SK-N-SH treated with all-trans-retinoic acid at 6 μM for 48 hours (cell line): ENCODE data around the gene IPP.

Experiments used
- ATAC-seq: fragments of 200-7000 bp; cut with Tn5 transposase; 3 replicates; pipeline ENCODE4 v1.9.1; 2020; ENCODE audit warnings: mild to moderate bottlenecking, moderate library complexity
- ARNTL ChIP-seq: fragments of 450-650 bp; formaldehyde crosslinking; IDR thresholded peaks from 2 replicates; pipeline ENCODE4 v1.5.0; 2020; ENCODE audit warnings: low read depth, mild to moderate bottlenecking, moderate library complexity, borderline replicate concordance
- BACH2 ChIP-seq: fragments of 250-450 bp; sonication (Bioruptor Pico); IDR thresholded peaks from 2 replicates; pipeline ENCODE4 v1.9.0; 2021; ENCODE audit warnings: mild to moderate bottlenecking, borderline replicate concordance
- CSDC2 ChIP-seq: fragments of 250-450 bp; sonication (Bioruptor Pico); IDR thresholded peaks from 2 replicates; pipeline ENCODE4 v1.5.0; 2020; ENCODE audit warnings: mild to moderate bottlenecking, moderate library complexity
- ESRRG ChIP-seq: fragments of 250-450 bp; sonication (Bioruptor Pico); IDR thresholded peaks from 2 replicates; pipeline ENCODE4 v1.6.1; 2021; ENCODE audit warnings: mild to moderate bottlenecking
- GLIS3 ChIP-seq: fragments of 250-450 bp; sonication (Bioruptor Pico); IDR thresholded peaks from 2 replicates; pipeline ENCODE4 v1.5.0; 2020; ENCODE audit warnings: mild to moderate bottlenecking, moderate library complexity
- ISL1 ChIP-seq: fragments of 250-450 bp; sonication (Bioruptor Pico); IDR thresholded peaks from 2 replicates; pipeline ENCODE4 v2.1.2; 2022; ENCODE audit warnings: mild to moderate bottlenecking, moderate library complexity
- OSR1 ChIP-seq: fragments of 250-450 bp; sonication (Bioruptor Pico); IDR thresholded peaks from 2 replicates; pipeline ENCODE4 v1.8.0; 2022; ENCODE audit warnings: moderate library complexity, mild to moderate bottlenecking, inconsistent platforms
- RARB ChIP-seq: fragments of 250-450 bp; sonication (Bioruptor Pico); IDR thresholded peaks from 2 replicates; pipeline ENCODE4 v1.8.0; 2021; ENCODE audit warnings: mild to moderate bottlenecking, moderate library complexity
- TCF4 ChIP-seq: fragments of 250-450 bp; sonication (Bioruptor Pico); IDR thresholded peaks from 2 replicates; pipeline ENCODE4 v1.8.0; 2021; ENCODE audit warnings: mild to moderate bottlenecking, moderate library complexity, borderline replicate concordance
- TOX ChIP-seq: fragments of 250-450 bp; sonication (Bioruptor Pico); IDR thresholded peaks from 2 replicates; pipeline ENCODE4 v1.8.0; 2021; ENCODE audit warnings: mild to moderate bottlenecking, moderate library complexity, borderline replicate concordance
- ZC3H10 ChIP-seq: fragments of 250-450 bp; sonication (Bioruptor Pico); IDR thresholded peaks from 2 replicates; pipeline ENCODE4 v1.5.1; 2021; ENCODE audit warnings: mild to moderate bottlenecking, moderate library complexity
- ZFP3 ChIP-seq: fragments of 250-450 bp; sonication (Bioruptor Pico); IDR thresholded peaks from 2 replicates; pipeline ENCODE4 v1.5.0; 2020; ENCODE audit warnings: mild to moderate bottlenecking, moderate library complexity
- ZFP30 ChIP-seq: fragments of 450-650 bp; formaldehyde crosslinking; IDR thresholded peaks from 2 replicates; pipeline ENCODE4 v1.5.0; 2022; ENCODE audit warnings: mild to moderate bottlenecking, moderate library complexity
- ZNF565 ChIP-seq: fragments of 450-650 bp; formaldehyde crosslinking; conservative IDR thresholded peaks from 2 replicates; pipeline ENCODE4 v1.5.0; 2020; ENCODE audit warnings: low read depth, mild to moderate bottlenecking, moderate library complexity
- ZNF70 ChIP-seq: fragments of 450-650 bp; formaldehyde crosslinking; IDR thresholded peaks from 2 replicates; pipeline ENCODE4 v1.5.0; 2020; ENCODE audit warnings: mild to moderate bottlenecking, moderate library complexity
- ZNF8 ChIP-seq: fragments of 450-650 bp; formaldehyde crosslinking; IDR thresholded peaks from 2 replicates; pipeline ENCODE4 v1.5.0; 2020; ENCODE audit warnings: mild to moderate bottlenecking, moderate library complexity
- TF ChIP-seq, protein P1 (sequence below): fragments of 250-450 bp; sonication (Bioruptor Pico); IDR thresholded peaks from 2 replicates; pipeline ENCODE4 v1.8.0; 2020; ENCODE audit warnings: mild to moderate bottlenecking, moderate library complexity, borderline replicate concordance
- TF ChIP-seq, protein P2 (sequence below): fragments of 250-450 bp; sonication (Bioruptor Pico); IDR thresholded peaks from 2 replicates; pipeline ENCODE4 v1.5.1; 2020; ENCODE audit warnings: low read depth, mild to moderate bottlenecking, moderate library complexity
- TF ChIP-seq, protein P3 (sequence below): fragments of 250-450 bp; sonication (Bioruptor Pico); IDR thresholded peaks from 2 replicates; pipeline ENCODE4 v1.8.0; 2021; ENCODE audit warnings: low read depth, mild to moderate bottlenecking, moderate library complexity, borderline replicate concordance
- TF ChIP-seq, protein P4 (sequence below): fragments of 250-450 bp; sonication (Bioruptor Pico); IDR thresholded peaks from 2 replicates; pipeline ENCODE4 v1.5.0; 2020; ENCODE audit warnings: mild to moderate bottlenecking, moderate library complexity
- TF ChIP-seq, protein P5 (sequence below): fragments of 250-450 bp; sonication (Bioruptor Pico); IDR thresholded peaks from 2 replicates; pipeline ENCODE4 v1.5.1; 2021; ENCODE audit warnings: mild to moderate bottlenecking, moderate library complexity

Gene IPP

DNA sequence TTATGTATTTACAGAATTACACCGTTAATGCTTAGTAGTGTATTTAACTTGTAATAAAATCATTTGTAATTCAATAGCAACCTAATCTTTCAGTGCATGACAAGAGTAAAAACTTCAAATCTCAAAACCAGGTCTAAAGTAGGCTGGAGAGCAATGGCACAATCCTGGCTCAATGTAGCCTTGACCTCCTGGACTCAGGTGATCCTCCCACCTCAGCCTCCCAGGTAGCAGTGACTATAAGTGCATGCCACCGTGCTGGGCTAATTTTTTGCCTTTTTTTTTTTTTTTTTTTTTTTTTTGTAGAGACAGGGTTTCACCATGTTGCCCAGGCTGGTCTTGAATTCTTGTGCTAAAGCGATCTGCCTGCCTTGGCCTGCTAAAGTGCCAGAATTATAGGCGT lies 11.3 kb downstream of the IPP start (continued):
- TF ChIP-seq ZNF70 (CRISPR knock-in tag) (no peak), TOX (CRISPR knock-in tag) (no peak), OSR1 (CRISPR knock-in tag) (no peak), GLIS3 (CRISPR knock-in tag) (no peak)
- TF ChIP-seq, protein P1, sequence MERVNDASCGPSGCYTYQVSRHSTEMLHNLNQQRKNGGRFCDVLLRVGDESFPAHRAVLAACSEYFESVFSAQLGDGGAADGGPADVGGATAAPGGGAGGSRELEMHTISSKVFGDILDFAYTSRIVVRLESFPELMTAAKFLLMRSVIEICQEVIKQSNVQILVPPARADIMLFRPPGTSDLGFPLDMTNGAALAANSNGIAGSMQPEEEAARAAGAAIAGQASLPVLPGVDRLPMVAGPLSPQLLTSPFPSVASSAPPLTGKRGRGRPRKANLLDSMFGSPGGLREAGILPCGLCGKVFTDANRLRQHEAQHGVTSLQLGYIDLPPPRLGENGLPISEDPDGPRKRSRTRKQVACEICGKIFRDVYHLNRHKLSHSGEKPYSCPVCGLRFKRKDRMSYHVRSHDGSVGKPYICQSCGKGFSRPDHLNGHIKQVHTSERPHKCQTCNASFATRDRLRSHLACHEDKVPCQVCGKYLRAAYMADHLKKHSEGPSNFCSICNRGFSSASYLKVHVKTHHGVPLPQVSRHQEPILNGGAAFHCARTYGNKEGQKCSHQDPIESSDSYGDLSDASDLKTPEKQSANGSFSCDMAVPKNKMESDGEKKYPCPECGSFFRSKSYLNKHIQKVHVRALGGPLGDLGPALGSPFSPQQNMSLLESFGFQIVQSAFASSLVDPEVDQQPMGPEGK, result no peak

DNA sequence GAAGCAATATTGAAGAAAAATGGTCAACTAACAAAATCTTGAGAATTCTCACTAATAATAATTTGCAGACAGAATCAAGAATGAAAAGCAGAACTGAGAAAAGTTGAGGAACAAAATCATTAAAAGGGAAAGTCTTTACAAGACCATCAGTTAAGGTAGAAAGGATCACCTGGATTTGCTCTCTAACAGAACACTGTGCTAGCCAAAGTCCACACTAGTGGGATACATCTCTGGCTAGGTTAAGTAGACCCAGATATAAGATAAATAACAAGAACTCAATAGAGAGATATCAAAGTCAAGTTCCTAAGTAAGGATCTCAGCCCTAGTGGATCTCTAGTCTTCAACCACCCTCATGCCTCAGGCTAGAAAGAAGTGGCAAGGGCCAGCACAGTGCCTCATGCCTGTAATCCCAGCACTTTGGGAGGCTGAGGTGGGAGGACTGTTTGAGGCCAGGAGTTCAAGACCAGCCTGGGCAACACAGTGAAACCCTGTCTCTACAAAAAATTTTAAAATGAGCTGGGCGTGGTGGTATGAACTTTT lies 19.6 kb downstream of the IPP start:
- TF ChIP-seq BACH2 (CRISPR knock-in tag) (no peak), RARB (CRISPR knock-in tag) (no peak), ZNF565 (no peak), ARNTL (CRISPR knock-in tag) (no peak), ZFP30 (CRISPR knock-in tag) (no peak), ZC3H10 (no peak), CSDC2 (CRISPR knock-in tag) (no peak), TCF4 (CRISPR knock-in tag) (no peak), ESRRG (CRISPR knock-in tag) (no peak), ZFP3 (no peak), ZNF8 (CRISPR knock-in tag) (no peak), ISL1 (CRISPR knock-in tag) (no peak), ZNF70 (CRISPR knock-in tag) (no peak), GLIS3 (CRISPR knock-in tag) (no peak), OSR1 (CRISPR knock-in tag) (no peak)
- TF ChIP-seq, protein P2, sequence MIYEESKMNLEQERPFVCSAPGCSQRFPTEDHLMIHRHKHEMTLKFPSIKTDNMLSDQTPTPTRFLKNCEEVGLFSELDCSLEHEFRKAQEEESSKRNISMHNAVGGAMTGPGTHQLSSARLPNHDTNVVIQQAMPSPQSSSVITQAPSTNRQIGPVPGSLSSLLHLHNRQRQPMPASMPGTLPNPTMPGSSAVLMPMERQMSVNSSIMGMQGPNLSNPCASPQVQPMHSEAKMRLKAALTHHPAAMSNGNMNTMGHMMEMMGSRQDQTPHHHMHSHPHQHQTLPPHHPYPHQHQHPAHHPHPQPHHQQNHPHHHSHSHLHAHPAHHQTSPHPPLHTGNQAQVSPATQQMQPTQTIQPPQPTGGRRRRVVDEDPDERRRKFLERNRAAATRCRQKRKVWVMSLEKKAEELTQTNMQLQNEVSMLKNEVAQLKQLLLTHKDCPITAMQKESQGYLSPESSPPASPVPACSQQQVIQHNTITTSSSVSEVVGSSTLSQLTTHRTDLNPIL, result no peak
- TF ChIP-seq, protein P3, sequence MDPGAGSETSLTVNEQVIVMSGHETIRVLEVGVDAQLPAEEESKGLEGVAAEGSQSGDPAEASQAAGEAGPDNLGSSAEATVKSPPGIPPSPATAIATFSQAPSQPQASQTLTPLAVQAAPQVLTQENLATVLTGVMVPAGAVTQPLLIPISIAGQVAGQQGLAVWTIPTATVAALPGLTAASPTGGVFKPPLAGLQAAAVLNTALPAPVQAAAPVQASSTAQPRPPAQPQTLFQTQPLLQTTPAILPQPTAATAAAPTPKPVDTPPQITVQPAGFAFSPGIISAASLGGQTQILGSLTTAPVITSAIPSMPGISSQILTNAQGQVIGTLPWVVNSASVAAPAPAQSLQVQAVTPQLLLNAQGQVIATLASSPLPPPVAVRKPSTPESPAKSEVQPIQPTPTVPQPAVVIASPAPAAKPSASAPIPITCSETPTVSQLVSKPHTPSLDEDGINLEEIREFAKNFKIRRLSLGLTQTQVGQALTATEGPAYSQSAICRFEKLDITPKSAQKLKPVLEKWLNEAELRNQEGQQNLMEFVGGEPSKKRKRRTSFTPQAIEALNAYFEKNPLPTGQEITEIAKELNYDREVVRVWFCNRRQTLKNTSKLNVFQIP (CRISPR knock-in tag), result no peak
- TF ChIP-seq, protein P1, result no peak
- TF ChIP-seq, protein P4, sequence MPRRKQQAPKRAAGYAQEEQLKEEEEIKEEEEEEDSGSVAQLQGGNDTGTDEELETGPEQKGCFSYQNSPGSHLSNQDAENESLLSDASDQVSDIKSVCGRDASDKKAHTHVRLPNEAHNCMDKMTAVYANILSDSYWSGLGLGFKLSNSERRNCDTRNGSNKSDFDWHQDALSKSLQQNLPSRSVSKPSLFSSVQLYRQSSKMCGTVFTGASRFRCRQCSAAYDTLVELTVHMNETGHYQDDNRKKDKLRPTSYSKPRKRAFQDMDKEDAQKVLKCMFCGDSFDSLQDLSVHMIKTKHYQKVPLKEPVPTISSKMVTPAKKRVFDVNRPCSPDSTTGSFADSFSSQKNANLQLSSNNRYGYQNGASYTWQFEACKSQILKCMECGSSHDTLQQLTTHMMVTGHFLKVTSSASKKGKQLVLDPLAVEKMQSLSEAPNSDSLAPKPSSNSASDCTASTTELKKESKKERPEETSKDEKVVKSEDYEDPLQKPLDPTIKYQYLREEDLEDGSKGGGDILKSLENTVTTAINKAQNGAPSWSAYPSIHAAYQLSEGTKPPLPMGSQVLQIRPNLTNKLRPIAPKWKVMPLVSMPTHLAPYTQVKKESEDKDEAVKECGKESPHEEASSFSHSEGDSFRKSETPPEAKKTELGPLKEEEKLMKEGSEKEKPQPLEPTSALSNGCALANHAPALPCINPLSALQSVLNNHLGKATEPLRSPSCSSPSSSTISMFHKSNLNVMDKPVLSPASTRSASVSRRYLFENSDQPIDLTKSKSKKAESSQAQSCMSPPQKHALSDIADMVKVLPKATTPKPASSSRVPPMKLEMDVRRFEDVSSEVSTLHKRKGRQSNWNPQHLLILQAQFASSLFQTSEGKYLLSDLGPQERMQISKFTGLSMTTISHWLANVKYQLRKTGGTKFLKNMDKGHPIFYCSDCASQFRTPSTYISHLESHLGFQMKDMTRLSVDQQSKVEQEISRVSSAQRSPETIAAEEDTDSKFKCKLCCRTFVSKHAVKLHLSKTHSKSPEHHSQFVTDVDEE, result no peak
- TF ChIP-seq, protein P5, sequence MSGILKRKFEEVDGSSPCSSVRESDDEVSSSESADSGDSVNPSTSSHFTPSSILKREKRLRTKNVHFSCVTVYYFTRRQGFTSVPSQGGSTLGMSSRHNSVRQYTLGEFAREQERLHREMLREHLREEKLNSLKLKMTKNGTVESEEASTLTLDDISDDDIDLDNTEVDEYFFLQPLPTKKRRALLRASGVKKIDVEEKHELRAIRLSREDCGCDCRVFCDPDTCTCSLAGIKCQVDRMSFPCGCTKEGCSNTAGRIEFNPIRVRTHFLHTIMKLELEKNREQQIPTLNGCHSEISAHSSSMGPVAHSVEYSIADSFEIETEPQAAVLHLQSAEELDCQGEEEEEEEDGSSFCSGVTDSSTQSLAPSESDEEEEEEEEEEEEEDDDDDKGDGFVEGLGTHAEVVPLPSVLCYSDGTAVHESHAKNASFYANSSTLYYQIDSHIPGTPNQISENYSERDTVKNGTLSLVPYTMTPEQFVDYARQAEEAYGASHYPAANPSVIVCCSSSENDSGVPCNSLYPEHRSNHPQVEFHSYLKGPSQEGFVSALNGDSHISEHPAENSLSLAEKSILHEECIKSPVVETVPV, result no peak

More for the DNA sequence above, 19.6 kb downstream of the IPP start:
- no peak for ATAC-seq
